Keratinocyte (primary cell): ENCODE results near the gene ZEB1.

Experiments
- CTCF ChIP-seq, 3 experiments: IDR thresholded peaks in 1 of 3; conservative IDR thresholded peaks in 1 of 3; optimal IDR thresholded peaks in 1 of 3; 2 replicates in 2 of 3; 3 replicates in 1 of 3; pipeline versions ENCODE3 to v1.5.1; 2011; ENCODE audit warnings: low read length in 3 of 3, mild to moderate bottlenecking in 3 of 3, moderate library complexity in 2 of 3, control low read depth in 1 of 3, inconsistent platforms in 1 of 3; ENCODE audit not compliant: insufficient read depth in 2 of 3; ENCODE audit errors: extremely low read depth in 1 of 3
- EZH2 ChIP-seq: IDR thresholded peaks from one replicate; pipeline ENCODE4 v1.6.1; 2012; ENCODE audit warnings: inconsistent platforms, mild to moderate bottlenecking, low read length, moderate library complexity

DNA sequence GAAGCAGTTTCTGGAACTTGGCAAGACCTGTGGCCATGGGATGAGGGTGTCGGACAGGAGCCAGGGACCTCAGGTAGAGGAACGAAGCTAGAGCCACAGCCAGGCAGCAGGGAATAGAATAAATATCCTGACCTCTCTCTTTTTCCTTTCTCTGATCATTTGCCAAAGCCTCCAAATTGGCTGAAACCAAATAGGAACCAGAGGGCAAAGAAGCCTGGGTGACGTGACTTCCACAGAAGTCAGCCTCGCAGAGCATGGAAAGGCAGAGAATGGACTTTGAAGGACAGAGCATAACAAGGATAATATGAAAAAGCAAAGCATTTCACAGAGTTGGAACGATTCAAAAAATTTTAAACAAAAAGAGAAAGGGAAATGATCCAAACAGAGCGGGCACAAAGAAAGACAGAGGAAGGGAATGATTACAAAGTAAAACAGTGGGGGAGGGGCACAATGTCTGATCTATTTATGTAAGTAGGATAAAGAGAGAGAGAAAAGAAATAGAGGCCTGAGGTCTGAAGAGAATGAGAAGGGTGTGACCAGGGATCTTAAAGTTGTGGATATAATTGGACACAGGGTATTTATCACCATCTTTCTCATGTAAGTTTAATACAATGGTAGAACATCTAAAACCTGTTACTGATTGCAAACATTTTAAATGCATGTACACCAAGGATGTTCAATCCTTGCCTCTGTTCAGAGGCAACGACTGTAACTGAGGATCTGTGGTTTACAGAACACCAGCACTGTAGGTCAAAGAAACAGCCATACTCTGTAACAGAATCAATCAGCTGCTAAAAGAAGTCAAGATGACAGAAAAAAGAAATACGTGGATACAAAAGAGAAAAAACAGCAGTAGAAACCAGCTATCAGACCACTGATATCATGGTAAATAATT is 4.5 kb upstream of the ZEB1 start:
- TF ChIP-seq CTCF (optimal IDR thresholded peaks at IDR 0.05 in 1 of 3, IDR thresholded peaks at IDR 0.05 in 1 of 3, conservative IDR thresholded peaks at IDR 0.05 in 1 of 3; ENCODE audit: extremely low read depth in 1 of 3, insufficient read depth in 2 of 3, low read length in 3 of 3) (no peak), EZH2 (no peak)
